ENCODE measurements around the gene VIT.

The VIT gene

GRCh38 chr2:36843838-36844237, 147.3 kb downstream of the VIT start:
- ChIA-PET POLR2A (no interaction called here), CTCF (interaction anchor here (1.4 kb wide), 1 partner anchor 64 kb away, joined by 4 read pairs; no protein-coding TSS in a partner anchor)
- no peak for TF ChIP-seq CTCF (IDR thresholded peaks at IDR 0.05; ENCODE audit: insufficient read depth, low read length, missing control alignments)
- DNase-seq (ENCODE audit: low read depth, low spot score), result no peak
- H3K4me3 ChIP-seq (ENCODE audit: low read depth, low read length), result no peak overlapping the region

GRCh38 chr2:36849265-36849664, 152.8 kb downstream of the VIT start:
- DNase-seq (ENCODE audit: low read depth, low spot score), result no peak
- H3K4me3 ChIP-seq (ENCODE audit: low read depth, low read length), result no peak overlapping the region
- TF ChIP-seq CTCF (IDR thresholded peaks at IDR 0.05; ENCODE audit: insufficient read depth, low read length, missing control alignments), result no peak
- CTCF ChIA-PET, result interaction anchor here (1.0 kb wide), 1 partner anchor 69 kb away, joined by 3 read pairs; no protein-coding TSS in a partner anchor
- POLR2A ChIA-PET, result no interaction called here

- ChIA-PET POLR2A (no interaction called here), CTCF (interaction anchor here (0.9 kb wide), 1 partner anchor 17 kb away, joined by 3 read pairs; no protein-coding TSS in a partner anchor)
- no peak for TF ChIP-seq CTCF (IDR thresholded peaks at IDR 0.05; ENCODE audit: insufficient read depth, low read length, missing control alignments)
- DNase-seq (ENCODE audit: low read depth, low spot score), result no peak
- H3K4me3 ChIP-seq (ENCODE audit: low read depth, low read length), result no peak overlapping the region
Observed at GRCh38 chr2:36854241-36854640, 157.7 kb downstream of the VIT start.

- POLR2A ChIA-PET, result no interaction called here
- CTCF ChIA-PET, result interaction anchor here (0.9 to 1.4 kb wide), 2 partner anchors 15 to 45 kb away, joined by 3 read pairs; no protein-coding TSS in a partner anchor
- no peak for DNase-seq (ENCODE audit: low read depth, low spot score)
- no peak overlapping the region for H3K4me3 ChIP-seq (ENCODE audit: low read depth, low read length)
- no peak for TF ChIP-seq CTCF (IDR thresholded peaks at IDR 0.05; ENCODE audit: insufficient read depth, low read length, missing control alignments)
Observed at GRCh38 chr2:36855429-36855828, 158.9 kb downstream of the VIT start.

GRCh38 chr2:36857713-36858112, 161.2 kb downstream of the VIT start:
- ChIA-PET POLR2A (no interaction called here), CTCF (no interaction called here)
- no peak overlapping the region for H3K4me3 ChIP-seq (ENCODE audit: low read depth, low read length)
- no peak for TF ChIP-seq CTCF (IDR thresholded peaks at IDR 0.05; ENCODE audit: insufficient read depth, low read length, missing control alignments)
- no peak for DNase-seq (ENCODE audit: low read depth, low spot score)

GRCh38 chr2:36858551-36859365, 162.3 kb downstream of the VIT start:
- CTCF ChIA-PET, result no interaction called here
- TF ChIP-seq CTCF (IDR thresholded peaks at IDR 0.05; ENCODE audit: insufficient read depth, low read length, missing control alignments), result no peak
- POLR2A ChIA-PET, result no interaction called here
- no peak overlapping the region for H3K4me3 ChIP-seq (ENCODE audit: low read depth, low read length)
- no peak for DNase-seq (ENCODE audit: low read depth, low spot score)

Data from AG04449 (cell line).